ENCODE results near the gene PACSIN2. TPM values are rescaled to one million over a fixed set of nuclear protein-coding genes. Genes with fewer than 3 reads are reported as not detected.
"Not testable (repeated sequence)": the region's sequence is repeated elsewhere in the genome, so short reads cannot be mapped to it uniquely, and the experiment has no call there.

Gene PACSIN2
- total RNA-seq, 6 donors from 2014 or later = 120 to 186 (median 151) TPM

DNA sequence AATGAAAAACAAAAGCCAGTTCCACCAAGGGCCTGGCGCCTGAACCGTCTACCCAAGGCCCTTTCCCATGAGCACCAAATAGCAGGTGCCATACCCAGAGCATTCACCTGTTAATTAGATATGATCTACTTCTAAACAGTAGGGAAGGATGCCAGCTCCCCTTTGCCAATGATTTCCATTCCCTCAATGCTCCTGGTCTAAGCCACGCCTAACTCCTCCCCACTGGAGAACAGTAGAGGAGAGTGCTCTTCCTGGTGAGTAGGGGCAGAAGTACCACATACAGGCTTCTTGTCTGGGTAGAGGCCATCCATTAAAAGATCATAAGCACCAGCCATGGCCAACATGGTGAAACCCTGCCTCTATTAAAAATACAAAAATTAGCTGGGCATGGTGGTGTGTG is 40.7 kb downstream of the PACSIN2 start:
- no peaks in the 10 kb centered on the region for H3K27me3 ChIP-seq
- no peak for ATAC-seq (ENCODE audit: low FRiP score in 2 of 2)
- WGBS, 2 donors = 86 to 89% methylated on average over 3 of the region's 3 CpGs
- TF ChIP-seq POLR2A (IDR thresholded peaks at IDR 0.05) (no peak), POLR2AphosphoS5 (IDR thresholded peaks at IDR 0.05) (no peak), EP300 (IDR thresholded peaks at IDR 0.05) (no peak)
- TF ChIP-seq, protein P1, sequence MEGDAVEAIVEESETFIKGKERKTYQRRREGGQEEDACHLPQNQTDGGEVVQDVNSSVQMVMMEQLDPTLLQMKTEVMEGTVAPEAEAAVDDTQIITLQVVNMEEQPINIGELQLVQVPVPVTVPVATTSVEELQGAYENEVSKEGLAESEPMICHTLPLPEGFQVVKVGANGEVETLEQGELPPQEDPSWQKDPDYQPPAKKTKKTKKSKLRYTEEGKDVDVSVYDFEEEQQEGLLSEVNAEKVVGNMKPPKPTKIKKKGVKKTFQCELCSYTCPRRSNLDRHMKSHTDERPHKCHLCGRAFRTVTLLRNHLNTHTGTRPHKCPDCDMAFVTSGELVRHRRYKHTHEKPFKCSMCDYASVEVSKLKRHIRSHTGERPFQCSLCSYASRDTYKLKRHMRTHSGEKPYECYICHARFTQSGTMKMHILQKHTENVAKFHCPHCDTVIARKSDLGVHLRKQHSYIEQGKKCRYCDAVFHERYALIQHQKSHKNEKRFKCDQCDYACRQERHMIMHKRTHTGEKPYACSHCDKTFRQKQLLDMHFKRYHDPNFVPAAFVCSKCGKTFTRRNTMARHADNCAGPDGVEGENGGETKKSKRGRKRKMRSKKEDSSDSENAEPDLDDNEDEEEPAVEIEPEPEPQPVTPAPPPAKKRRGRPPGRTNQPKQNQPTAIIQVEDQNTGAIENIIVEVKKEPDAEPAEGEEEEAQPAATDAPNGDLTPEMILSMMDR (IDR thresholded peaks at IDR 0.05) = no peak
- H3K9me3 ChIP-seq = no peaks in the 10 kb centered on the region
- DNase-seq = no peak
- H3K4me3 ChIP-seq = no peak overlapping the region
- peak overlapping the region in 3 of 4 donors; percentile 3 to 76 (median 5) for H3K27ac ChIP-seq
- H3K4me1 ChIP-seq = peaks cover 42 to 63% (median 53%) of the 10 kb centered on the region in 4 donors
- no peaks in the 10 kb centered on the region for H3K36me3 ChIP-seq

DNA sequence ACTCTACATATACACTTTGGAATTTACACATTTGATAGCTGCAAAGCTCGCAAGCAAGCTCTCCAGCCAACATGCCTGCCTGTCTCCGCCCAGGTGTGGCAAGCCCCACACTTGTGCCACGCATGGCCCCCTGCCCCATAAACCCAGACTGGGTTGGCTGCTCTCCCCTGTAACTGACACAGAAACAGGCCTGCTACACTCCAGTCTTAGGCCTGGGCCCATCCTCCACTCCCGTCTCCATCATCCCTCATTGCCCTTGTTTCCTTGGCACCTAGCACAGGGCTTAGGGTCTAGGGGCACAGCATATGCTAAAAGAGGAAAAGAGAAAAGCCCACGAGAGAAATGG is 41.4 kb downstream of the PACSIN2 start:
- no peaks in the 10 kb centered on the region for H3K27me3 ChIP-seq
- TF ChIP-seq POLR2AphosphoS5 (IDR thresholded peaks at IDR 0.05) = no peak
- no peak for TF ChIP-seq EP300 (IDR thresholded peaks at IDR 0.05)
- TF ChIP-seq, protein P1 (IDR thresholded peaks at IDR 0.05) = no peak
- TF ChIP-seq POLR2A (IDR thresholded peaks at IDR 0.05) = no peak
- 79 to 82% methylated on average over 5 of the region's 5 CpGs for WGBS, 2 donors
- H3K4me3 ChIP-seq = no peak overlapping the region
- H3K9me3 ChIP-seq = no peaks in the 10 kb centered on the region
- H3K4me1 ChIP-seq = peaks cover 36 to 58% (median 49%) of the 10 kb centered on the region in 4 donors
- ATAC-seq (ENCODE audit: low FRiP score in 2 of 2) (no peak), DNase-seq (no peak)
- peak overlapping the region in 3 of 4 donors; percentile 3 to 76 (median 53) for H3K27ac ChIP-seq
- H3K36me3 ChIP-seq = no peaks in the 10 kb centered on the region

- no peaks in the 10 kb centered on the region for H3K9me3 ChIP-seq
- peak in 1 of 2 donors; percentile 49 for ATAC-seq (ENCODE audit: low FRiP score in 2 of 2)
- DNase-seq = peak in 1 of 2 donors; percentile 50
- H3K27ac ChIP-seq = peak overlapping the region; percentile 36 to 76 (median 49)
- no peak overlapping the region for H3K4me3 ChIP-seq
- H3K4me1 ChIP-seq = peaks cover 33 to 58% (median 46%) of the 10 kb centered on the region in 4 donors
- 79% methylated on average over 10 of the region's 10 CpGs for WGBS, 2 donors
- TF ChIP-seq POLR2AphosphoS5 (IDR thresholded peaks at IDR 0.05) = no peak
- TF ChIP-seq, protein P1 (IDR thresholded peaks at IDR 0.05) = no peak
- TF ChIP-seq EP300 (IDR thresholded peaks at IDR 0.05) = no peak
- no peak for TF ChIP-seq POLR2A (IDR thresholded peaks at IDR 0.05)
- H3K27me3 ChIP-seq = no peaks in the 10 kb centered on the region
- H3K36me3 ChIP-seq = no peaks in the 10 kb centered on the region
These were observed 42.1 kb downstream of the PACSIN2 start for GRCh38 chr22:42972649-42973535.

- 100% methylated on average over 5 to 7 of the region's 25 CpGs for WGBS, 2 donors
- ATAC-seq (ENCODE audit: low FRiP score in 2 of 2); H3K4me3 ChIP-seq; H3K27ac ChIP-seq; H3K9me3 ChIP-seq; H3K27me3 ChIP-seq; H3K36me3 ChIP-seq: not testable (repeated sequence)
- DNase-seq = peak in 1 of 2 donors; percentile 66
- H3K4me1 ChIP-seq = peaks cover 30 to 55% (median 40%) of the 10 kb centered on the region in 4 donors
These were observed 43.5 kb downstream of the PACSIN2 start for GRCh38 chr22:42971473-42971860.

DNA sequence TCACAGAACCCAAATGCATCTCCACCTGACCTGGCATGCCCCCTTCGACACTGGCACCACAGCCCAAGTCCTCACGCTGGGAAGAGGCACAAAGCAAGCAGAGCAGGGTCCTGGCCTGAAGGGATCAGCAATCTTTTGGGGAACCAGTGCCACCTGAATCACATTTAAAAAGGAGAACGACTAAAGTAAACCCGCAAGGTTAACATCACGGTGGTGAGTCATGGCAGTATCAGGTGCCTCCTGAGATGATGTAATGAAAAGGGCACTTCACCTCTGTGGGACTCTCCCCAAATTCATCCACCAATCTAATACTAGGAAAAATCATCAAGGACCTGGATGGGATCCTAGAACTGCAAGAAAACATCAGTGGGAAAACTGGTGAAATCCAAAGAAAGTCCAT is 44.9 kb downstream of the PACSIN2 start:
- no peaks in the 10 kb centered on the region for H3K9me3 ChIP-seq
- no peaks in the 10 kb centered on the region for H3K36me3 ChIP-seq
- no peaks in the 10 kb centered on the region for H3K27me3 ChIP-seq
- peaks cover 28 to 50% (median 34%) of the 10 kb centered on the region in 4 donors for H3K4me1 ChIP-seq
- ATAC-seq (ENCODE audit: low FRiP score in 2 of 2) = peak; percentile 16 to 78
- WGBS, 2 donors = 58 to 78% methylated on average over 5 of the region's 5 CpGs
- peak in 1 of 2 donors; percentile 73 for DNase-seq
- peak overlapping the region; percentile 44 to 75 (median 59) for H3K27ac ChIP-seq
- TF ChIP-seq, protein P1 (IDR thresholded peaks at IDR 0.05) = no peak
- no peak for TF ChIP-seq POLR2A (IDR thresholded peaks at IDR 0.05)
- peak; percentile 25 to 47 for TF ChIP-seq POLR2AphosphoS5 (IDR thresholded peaks at IDR 0.05)
- TF ChIP-seq EP300 (IDR thresholded peaks at IDR 0.05) = peak in 1 of 4 donors; percentile 80
- no peak overlapping the region for H3K4me3 ChIP-seq
